Muscle layer of duodenum (tissue), 2 donors: Measurements from ENCODE around the gene ISCU.

Source experiments
- H3K27ac ChIP-seq: one replicate; pipeline ENCODE4 v1.7.0; 2013; ENCODE audit warnings: mild to moderate bottlenecking, low read length
- H3K27me3 ChIP-seq: one replicate; pipeline ENCODE4 v1.7.0; 2013; ENCODE audit warnings: low read depth, mild to moderate bottlenecking, control low read depth, low read length
- H3K36me3 ChIP-seq, 2 donors: one replicate each; pipeline ENCODE4 v1.7.0; 2013; ENCODE audit warnings: low read length in 2 of 2, control low read depth in 1 of 2, mild to moderate bottlenecking in 1 of 2; ENCODE audit not compliant: insufficient read depth in 2 of 2, control insufficient read depth in 1 of 2
- H3K4me1 ChIP-seq, 2 donors: one replicate each; pipeline ENCODE4 v1.7.0; 2013; ENCODE audit warnings: low read length in 2 of 2, mild to moderate bottlenecking in 2 of 2, control low read depth in 1 of 2, moderate library complexity in 1 of 2; ENCODE audit not compliant: insufficient read depth in 2 of 2, control insufficient read depth in 1 of 2
- H3K4me3 ChIP-seq, 2 donors: one replicate each; pipeline ENCODE4 v1.7.0; 2013; ENCODE audit warnings: low read length in 2 of 2, low read depth in 1 of 2, mild to moderate bottlenecking in 1 of 2
- H3K9me3 ChIP-seq, 2 donors: one replicate each; pipeline ENCODE4 v1.7.0; 2013; ENCODE audit warnings: low read length in 2 of 2, control low read depth in 1 of 2, mild to moderate bottlenecking in 1 of 2; ENCODE audit not compliant: control insufficient read depth in 1 of 2
- donor health status: healthy.

ISCU gene

GRCh38 chr12:108523365-108523764 lies 39.0 kb upstream of the ISCU start:
- no peaks in the 10 kb centered on the region for H3K9me3 ChIP-seq
- no peaks in the 10 kb centered on the region for H3K27me3 ChIP-seq
- peaks cover 82 to 93% of the 10 kb centered on the region in 2 donors for H3K36me3 ChIP-seq
- no peaks in the 10 kb centered on the region for H3K4me1 ChIP-seq
- H3K4me3 ChIP-seq, result no peak overlapping the region
- no peak overlapping the region for H3K27ac ChIP-seq

- Histone ChIP-seq H3K4me3 (no peak overlapping the region), H3K27me3 (no peaks in the 10 kb centered on the region), H3K4me1 (no peaks in the 10 kb centered on the region), H3K36me3 (peaks cover 82 to 94% of the 10 kb centered on the region in 2 donors), H3K9me3 (no peaks in the 10 kb centered on the region), H3K27ac (no peak overlapping the region)
Observed at GRCh38 chr12:108525681-108526080, 36.7 kb upstream of the ISCU start.

GRCh38 chr12:108526482-108527165 lies 35.8 kb upstream of the ISCU start:
- no peaks in the 10 kb centered on the region for H3K9me3 ChIP-seq
- peaks cover 73 to 96% of the 10 kb centered on the region in 2 donors for H3K36me3 ChIP-seq
- H3K4me3 ChIP-seq, result no peak overlapping the region
- H3K27ac ChIP-seq, result no peak overlapping the region
- no peaks in the 10 kb centered on the region for H3K27me3 ChIP-seq
- H3K4me1 ChIP-seq, result no peaks in the 10 kb centered on the region

- Histone ChIP-seq H3K36me3 (peaks cover 74 to 97% of the 10 kb centered on the region in 2 donors), H3K27ac (no peak overlapping the region), H3K9me3 (no peaks in the 10 kb centered on the region), H3K27me3 (no peaks in the 10 kb centered on the region), H3K4me1 (no peaks in the 10 kb centered on the region), H3K4me3 (no peak overlapping the region)
Observed at GRCh38 chr12:108527166-108527496, 35.3 kb upstream of the ISCU start.

GRCh38 chr12:108530161-108530560 lies 32.2 kb upstream of the ISCU start:
- no peak overlapping the region for H3K27ac ChIP-seq
- no peaks in the 10 kb centered on the region for H3K9me3 ChIP-seq
- peaks cover 60 to 89% of the 10 kb centered on the region in 2 donors for H3K36me3 ChIP-seq
- no peak overlapping the region for H3K4me3 ChIP-seq
- no peaks in the 10 kb centered on the region for H3K4me1 ChIP-seq
- no peaks in the 10 kb centered on the region for H3K27me3 ChIP-seq

- Histone ChIP-seq H3K4me1 (no peaks in the 10 kb centered on the region), H3K36me3 (peaks cover 60 to 90% of the 10 kb centered on the region in 2 donors), H3K4me3 (no peak overlapping the region), H3K27ac (no peak overlapping the region), H3K9me3 (no peaks in the 10 kb centered on the region), H3K27me3 (no peaks in the 10 kb centered on the region)
Observed at GRCh38 chr12:108531929-108532848, 30.2 kb upstream of the ISCU start.

- H3K36me3 ChIP-seq, result peaks cover 52 to 62% of the 10 kb centered on the region in 2 donors
- H3K9me3 ChIP-seq, result no peaks in the 10 kb centered on the region
- H3K27me3 ChIP-seq, result no peaks in the 10 kb centered on the region
Observed at GRCh38 chr12:108538146-108538545, 24.2 kb upstream of the ISCU start.

GRCh38 chr12:108538616-108539195 lies 23.7 kb upstream of the ISCU start:
- H3K27me3 ChIP-seq, result no peaks in the 10 kb centered on the region
- H3K4me3 ChIP-seq, result no peak overlapping the region
- H3K27ac ChIP-seq, result no peak overlapping the region
- peaks cover 52 to 60% of the 10 kb centered on the region in 2 donors for H3K36me3 ChIP-seq
- H3K4me1 ChIP-seq, result peaks cover 0 to 8% of the 10 kb centered on the region in 2 donors
- H3K9me3 ChIP-seq, result no peaks in the 10 kb centered on the region

More at GRCh38 chr12:108538146-108538545, 24.2 kb upstream of the ISCU start:
- Histone ChIP-seq H3K4me3 (no peak overlapping the region), H3K4me1 (peaks cover 0 to 8% of the 10 kb centered on the region in 2 donors), H3K27ac (no peak overlapping the region)

- no peak overlapping the region for H3K4me3 ChIP-seq
- peaks cover 47 to 64% of the 10 kb centered on the region in 2 donors for H3K36me3 ChIP-seq
- peaks cover 0 to 8% of the 10 kb centered on the region in 2 donors for H3K4me1 ChIP-seq
- H3K9me3 ChIP-seq, result no peaks in the 10 kb centered on the region
- no peak overlapping the region for H3K27ac ChIP-seq
- H3K27me3 ChIP-seq, result no peaks in the 10 kb centered on the region
Observed at GRCh38 chr12:108542320-108542719, 20.1 kb upstream of the ISCU start.

- no peaks in the 10 kb centered on the region for H3K27me3 ChIP-seq
- H3K36me3 ChIP-seq, result peaks cover 46 to 62% of the 10 kb centered on the region in 2 donors
- no peak overlapping the region for H3K27ac ChIP-seq
- H3K9me3 ChIP-seq, result no peaks in the 10 kb centered on the region
- H3K4me3 ChIP-seq, result no peak overlapping the region
- peaks cover 0 to 12% of the 10 kb centered on the region in 2 donors for H3K4me1 ChIP-seq
Observed at GRCh38 chr12:108543652-108544051, 18.7 kb upstream of the ISCU start.

GRCh38 chr12:108547686-108548085 lies 14.7 kb upstream of the ISCU start:
- H3K9me3 ChIP-seq, result no peaks in the 10 kb centered on the region
- peaks cover 43 to 58% of the 10 kb centered on the region in 2 donors for H3K36me3 ChIP-seq
- H3K27me3 ChIP-seq, result no peaks in the 10 kb centered on the region
- H3K4me3 ChIP-seq, result no peak overlapping the region
- peaks cover 0 to 5% of the 10 kb centered on the region in 2 donors for H3K4me1 ChIP-seq
- no peak overlapping the region for H3K27ac ChIP-seq
